SK-N-SH treated with all-trans-retinoic acid at 6 μM for 48 hours (cell line): ENCODE measurements around the gene ZC2HC1C.

ENCODE experiments used
- ATAC-seq: fragments of 200-7000 bp; cut with Tn5 transposase; 3 replicates; pipeline ENCODE4 v1.9.1; 2020; ENCODE audit warnings: mild to moderate bottlenecking, moderate library complexity
- ARNTL ChIP-seq: fragments of 450-650 bp; formaldehyde crosslinking; IDR thresholded peaks from 2 replicates; pipeline ENCODE4 v1.5.0; 2020; ENCODE audit warnings: low read depth, mild to moderate bottlenecking, moderate library complexity, borderline replicate concordance
- BACH2 ChIP-seq: fragments of 250-450 bp; sonication (Bioruptor Pico); IDR thresholded peaks from 2 replicates; pipeline ENCODE4 v1.9.0; 2021; ENCODE audit warnings: mild to moderate bottlenecking, borderline replicate concordance
- CSDC2 ChIP-seq: fragments of 250-450 bp; sonication (Bioruptor Pico); IDR thresholded peaks from 2 replicates; pipeline ENCODE4 v1.5.0; 2020; ENCODE audit warnings: mild to moderate bottlenecking, moderate library complexity
- ESRRG ChIP-seq: fragments of 250-450 bp; sonication (Bioruptor Pico); IDR thresholded peaks from 2 replicates; pipeline ENCODE4 v1.6.1; 2021; ENCODE audit warnings: mild to moderate bottlenecking
- GLIS3 ChIP-seq: fragments of 250-450 bp; sonication (Bioruptor Pico); IDR thresholded peaks from 2 replicates; pipeline ENCODE4 v1.5.0; 2020; ENCODE audit warnings: mild to moderate bottlenecking, moderate library complexity
- ISL1 ChIP-seq: fragments of 250-450 bp; sonication (Bioruptor Pico); IDR thresholded peaks from 2 replicates; pipeline ENCODE4 v2.1.2; 2022; ENCODE audit warnings: mild to moderate bottlenecking, moderate library complexity
- OSR1 ChIP-seq: fragments of 250-450 bp; sonication (Bioruptor Pico); IDR thresholded peaks from 2 replicates; pipeline ENCODE4 v1.8.0; 2022; ENCODE audit warnings: moderate library complexity, mild to moderate bottlenecking, inconsistent platforms
- PATZ1 ChIP-seq: fragments of 250-450 bp; sonication (Bioruptor Pico); IDR thresholded peaks from 2 replicates; pipeline ENCODE4 v1.8.0; 2020; ENCODE audit warnings: mild to moderate bottlenecking, moderate library complexity, borderline replicate concordance
- PPARA ChIP-seq: fragments of 250-450 bp; sonication (Bioruptor Pico); IDR thresholded peaks from 2 replicates; pipeline ENCODE4 v1.5.0; 2020; ENCODE audit warnings: mild to moderate bottlenecking, borderline replicate concordance
- RARB ChIP-seq: fragments of 250-450 bp; sonication (Bioruptor Pico); IDR thresholded peaks from 2 replicates; pipeline ENCODE4 v1.8.0; 2021; ENCODE audit warnings: mild to moderate bottlenecking, moderate library complexity
- SNAI2 ChIP-seq: fragments of 250-450 bp; sonication (Bioruptor Pico); IDR thresholded peaks from 2 replicates; pipeline ENCODE4 v1.5.0; 2020; ENCODE audit warnings: mild to moderate bottlenecking, moderate library complexity
- TCF4 ChIP-seq: fragments of 250-450 bp; sonication (Bioruptor Pico); IDR thresholded peaks from 2 replicates; pipeline ENCODE4 v1.8.0; 2021; ENCODE audit warnings: mild to moderate bottlenecking, moderate library complexity, borderline replicate concordance
- TSHZ2 ChIP-seq: fragments of 250-450 bp; sonication (Bioruptor Pico); IDR thresholded peaks from 2 replicates; pipeline ENCODE4 v1.5.0; 2020; ENCODE audit warnings: mild to moderate bottlenecking, moderate library complexity
- ZC3H10 ChIP-seq: fragments of 250-450 bp; sonication (Bioruptor Pico); IDR thresholded peaks from 2 replicates; pipeline ENCODE4 v1.5.1; 2021; ENCODE audit warnings: mild to moderate bottlenecking, moderate library complexity
- ZFP3 ChIP-seq: fragments of 250-450 bp; sonication (Bioruptor Pico); IDR thresholded peaks from 2 replicates; pipeline ENCODE4 v1.5.0; 2020; ENCODE audit warnings: mild to moderate bottlenecking, moderate library complexity
- ZFP30 ChIP-seq: fragments of 450-650 bp; formaldehyde crosslinking; IDR thresholded peaks from 2 replicates; pipeline ENCODE4 v1.5.0; 2022; ENCODE audit warnings: mild to moderate bottlenecking, moderate library complexity
- ZNF565 ChIP-seq: fragments of 450-650 bp; formaldehyde crosslinking; conservative IDR thresholded peaks from 2 replicates; pipeline ENCODE4 v1.5.0; 2020; ENCODE audit warnings: low read depth, mild to moderate bottlenecking, moderate library complexity
- ZNF70 ChIP-seq: fragments of 450-650 bp; formaldehyde crosslinking; IDR thresholded peaks from 2 replicates; pipeline ENCODE4 v1.5.0; 2020; ENCODE audit warnings: mild to moderate bottlenecking, moderate library complexity
- ZNF8 ChIP-seq: fragments of 450-650 bp; formaldehyde crosslinking; IDR thresholded peaks from 2 replicates; pipeline ENCODE4 v1.5.0; 2020; ENCODE audit warnings: mild to moderate bottlenecking, moderate library complexity
- TF ChIP-seq, protein P1 (sequence below): fragments of 250-450 bp; sonication (Bioruptor Pico); IDR thresholded peaks from 2 replicates; pipeline ENCODE4 v1.8.0; 2021; ENCODE audit warnings: low read depth, mild to moderate bottlenecking, moderate library complexity, borderline replicate concordance

Gene ZC2HC1C

DNA sequence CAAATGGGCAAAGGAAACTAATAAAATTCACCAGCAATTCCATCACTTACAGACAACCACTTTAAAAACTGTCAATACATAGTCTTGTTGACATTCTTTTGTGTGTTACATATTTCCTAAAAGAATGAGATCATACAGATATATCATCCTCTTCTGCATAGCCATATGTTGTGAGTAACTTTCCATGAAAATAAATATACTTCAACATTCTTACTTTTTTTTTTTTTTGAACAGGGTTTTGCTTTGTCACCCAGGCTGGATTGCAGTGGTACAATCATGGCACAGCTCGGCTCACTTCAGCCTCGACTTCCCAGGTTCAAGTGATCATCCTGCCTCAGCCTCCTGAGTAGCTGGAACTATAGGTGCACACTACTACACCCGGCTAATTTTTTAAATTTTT, 20.9 kb downstream of the ZC2HC1C start:
- no peak for ATAC-seq
- no peak for TF ChIP-seq ARNTL
- TF ChIP-seq ZNF70 (CRISPR knock-in tag) = no peak
- no peak for TF ChIP-seq ZC3H10
- TF ChIP-seq CSDC2 = no peak
- no peak for TF ChIP-seq TSHZ2 (CRISPR knock-in tag)

GRCh38 chr14:75091251-75091650, 21.8 kb downstream of the ZC2HC1C start:
- ATAC-seq = no peak
- no peak for TF ChIP-seq PPARA (CRISPR knock-in tag)

DNA sequence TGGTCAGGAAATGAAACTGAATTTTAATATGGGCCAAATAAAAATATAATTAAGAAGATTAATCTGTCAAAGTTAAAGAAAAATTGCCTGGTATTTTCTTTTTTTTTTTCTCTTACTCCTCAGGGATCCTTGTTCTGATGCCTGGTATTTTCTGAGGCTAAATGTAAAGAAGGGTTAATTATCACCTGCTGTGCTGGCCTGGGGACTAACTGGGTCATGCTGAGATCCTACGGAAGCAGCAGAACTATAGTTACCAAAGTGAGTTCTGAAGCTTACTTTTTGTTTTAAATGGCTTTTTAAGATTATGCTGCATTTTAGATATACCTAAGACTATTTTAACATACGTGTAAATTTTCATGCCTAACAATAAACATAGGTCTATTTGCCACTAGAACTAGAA, 23.3 kb downstream of the ZC2HC1C start:
- no peak for ATAC-seq
- no peak for TF ChIP-seq SNAI2 (CRISPR knock-in tag)
- TF ChIP-seq PPARA (CRISPR knock-in tag) = no peak
- no peak for TF ChIP-seq ZC3H10
- TF ChIP-seq ZFP30 (CRISPR knock-in tag) = no peak
- TF ChIP-seq RARB (CRISPR knock-in tag) = no peak
- no peak for TF ChIP-seq OSR1 (CRISPR knock-in tag)
- TF ChIP-seq TCF4 (CRISPR knock-in tag) = no peak
- no peak for TF ChIP-seq GLIS3 (CRISPR knock-in tag)
- no peak for TF ChIP-seq PATZ1 (CRISPR knock-in tag)
- TF ChIP-seq, protein P1, sequence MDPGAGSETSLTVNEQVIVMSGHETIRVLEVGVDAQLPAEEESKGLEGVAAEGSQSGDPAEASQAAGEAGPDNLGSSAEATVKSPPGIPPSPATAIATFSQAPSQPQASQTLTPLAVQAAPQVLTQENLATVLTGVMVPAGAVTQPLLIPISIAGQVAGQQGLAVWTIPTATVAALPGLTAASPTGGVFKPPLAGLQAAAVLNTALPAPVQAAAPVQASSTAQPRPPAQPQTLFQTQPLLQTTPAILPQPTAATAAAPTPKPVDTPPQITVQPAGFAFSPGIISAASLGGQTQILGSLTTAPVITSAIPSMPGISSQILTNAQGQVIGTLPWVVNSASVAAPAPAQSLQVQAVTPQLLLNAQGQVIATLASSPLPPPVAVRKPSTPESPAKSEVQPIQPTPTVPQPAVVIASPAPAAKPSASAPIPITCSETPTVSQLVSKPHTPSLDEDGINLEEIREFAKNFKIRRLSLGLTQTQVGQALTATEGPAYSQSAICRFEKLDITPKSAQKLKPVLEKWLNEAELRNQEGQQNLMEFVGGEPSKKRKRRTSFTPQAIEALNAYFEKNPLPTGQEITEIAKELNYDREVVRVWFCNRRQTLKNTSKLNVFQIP (CRISPR knock-in tag) = no peak
- no peak for TF ChIP-seq ZNF8 (CRISPR knock-in tag)
- TF ChIP-seq ZFP3 (CRISPR knock-in tag) = no peak
- TF ChIP-seq ARNTL = no peak
- no peak for TF ChIP-seq ZNF565
- no peak for TF ChIP-seq ISL1

DNA sequence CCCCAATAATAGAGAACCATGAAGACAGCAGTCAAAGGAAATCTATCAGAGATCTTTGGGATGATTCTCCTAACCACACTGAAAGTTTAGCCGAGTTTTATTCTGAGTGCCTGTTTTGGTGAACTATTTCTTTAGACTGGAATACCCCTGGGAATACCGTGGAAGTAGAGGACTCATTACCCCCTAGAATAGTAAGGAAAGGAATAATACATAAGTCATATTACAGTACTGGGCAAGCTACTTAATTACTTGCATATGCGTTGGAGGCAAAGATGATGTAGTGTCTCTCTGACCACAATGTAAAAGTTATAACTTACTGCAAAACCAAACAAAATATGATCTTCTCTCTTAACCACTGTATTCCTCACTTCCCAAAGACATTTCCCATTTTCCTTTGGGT, 25.5 kb downstream of the ZC2HC1C start:
- TF ChIP-seq TSHZ2 (CRISPR knock-in tag) (no peak), BACH2 (CRISPR knock-in tag) (no peak), ZNF565 (no peak), ESRRG (no peak), TCF4 (CRISPR knock-in tag) (no peak), PPARA (CRISPR knock-in tag) (no peak), ZFP30 (CRISPR knock-in tag) (no peak), ZNF70 (CRISPR knock-in tag) (no peak), OSR1 (CRISPR knock-in tag) (no peak), ARNTL (no peak), GLIS3 (CRISPR knock-in tag) (no peak), ZNF8 (CRISPR knock-in tag) (no peak)
- no peak for ATAC-seq
